ENCODE results near the gene ASPM. TPM values are rescaled to one million over a fixed set of nuclear protein-coding genes. Genes with fewer than 3 reads are reported as not detected.
"Not testable (repeated sequence)": the region's sequence is repeated elsewhere in the genome, so short reads cannot be mapped to it uniquely, and the experiment has no call there.

The ASPM gene
- total and polyA plus RNA-seq, 8 donors: 1.1 to 46.2 (median 21.8) TPM

GRCh38 chr1:197100677-197101076 lies 45.8 kb downstream of the ASPM start:
- Histone ChIP-seq H3K9me3 (no peaks in the 10 kb centered on the region), H3K27me3 (no peaks in the 10 kb centered on the region), H3K36me3 (peaks cover 0 to 7% of the 10 kb centered on the region in 2 donors), H3K27ac (no peak overlapping the region), H3K4me3 (no peak overlapping the region), H3K4me1 (no peaks in the 10 kb centered on the region)
- DNase-seq (no peak), ATAC-seq (no peak)
- intact Hi-C loops (cut with DNase I): no loop called here
- TF ChIP-seq, protein P1, sequence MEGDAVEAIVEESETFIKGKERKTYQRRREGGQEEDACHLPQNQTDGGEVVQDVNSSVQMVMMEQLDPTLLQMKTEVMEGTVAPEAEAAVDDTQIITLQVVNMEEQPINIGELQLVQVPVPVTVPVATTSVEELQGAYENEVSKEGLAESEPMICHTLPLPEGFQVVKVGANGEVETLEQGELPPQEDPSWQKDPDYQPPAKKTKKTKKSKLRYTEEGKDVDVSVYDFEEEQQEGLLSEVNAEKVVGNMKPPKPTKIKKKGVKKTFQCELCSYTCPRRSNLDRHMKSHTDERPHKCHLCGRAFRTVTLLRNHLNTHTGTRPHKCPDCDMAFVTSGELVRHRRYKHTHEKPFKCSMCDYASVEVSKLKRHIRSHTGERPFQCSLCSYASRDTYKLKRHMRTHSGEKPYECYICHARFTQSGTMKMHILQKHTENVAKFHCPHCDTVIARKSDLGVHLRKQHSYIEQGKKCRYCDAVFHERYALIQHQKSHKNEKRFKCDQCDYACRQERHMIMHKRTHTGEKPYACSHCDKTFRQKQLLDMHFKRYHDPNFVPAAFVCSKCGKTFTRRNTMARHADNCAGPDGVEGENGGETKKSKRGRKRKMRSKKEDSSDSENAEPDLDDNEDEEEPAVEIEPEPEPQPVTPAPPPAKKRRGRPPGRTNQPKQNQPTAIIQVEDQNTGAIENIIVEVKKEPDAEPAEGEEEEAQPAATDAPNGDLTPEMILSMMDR (IDR thresholded peaks at IDR 0.05): no peak

- TF ChIP-seq, protein P1 (IDR thresholded peaks at IDR 0.05): no peak
- ATAC-seq: no peak
- Histone ChIP-seq H3K9me3 (no peaks in the 10 kb centered on the region), H3K4me1 (no peaks in the 10 kb centered on the region), H3K4me3 (no peak overlapping the region), H3K36me3 (peaks cover 0 to 4% of the 10 kb centered on the region in 2 donors), H3K27me3 (no peaks in the 10 kb centered on the region), H3K27ac (no peak overlapping the region)
- intact Hi-C loops (cut with DNase I): no loop called here
- no peak for DNase-seq
Measured at GRCh38 chr1:197099444-197099843, 47.0 kb downstream of the ASPM start.

GRCh38 chr1:197096971-197097370 lies 49.5 kb downstream of the ASPM start:
- H3K27me3 ChIP-seq; H3K36me3 ChIP-seq; ATAC-seq; H3K4me3 ChIP-seq; H3K4me1 ChIP-seq; H3K27ac ChIP-seq; H3K9me3 ChIP-seq; DNase-seq; intact Hi-C loops (cut with DNase I): not testable (repeated sequence)

DNA sequence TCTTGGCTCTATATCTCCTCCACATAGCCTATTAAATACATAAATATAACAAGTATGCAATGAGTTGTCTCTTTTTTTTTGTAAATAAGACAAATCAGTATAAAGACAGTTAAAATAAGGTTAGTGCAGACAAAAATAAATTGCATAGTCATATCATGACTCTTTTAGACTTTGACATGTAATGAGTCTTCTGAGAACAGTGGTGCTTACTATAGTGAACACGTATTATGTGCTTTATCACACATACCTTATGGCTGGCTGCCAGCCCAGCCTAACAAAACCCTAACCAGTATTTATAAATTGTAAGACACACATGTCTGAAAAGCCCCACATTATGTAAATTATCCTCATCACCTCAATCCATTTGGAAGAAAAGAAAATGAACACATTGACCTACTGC lies 50.3 kb downstream of the ASPM start:
- ATAC-seq (no peak), DNase-seq (no peak)
- H3K36me3 ChIP-seq: no peaks in the 10 kb centered on the region
- no peak overlapping the region for H3K4me3 ChIP-seq
- intact Hi-C loops (cut with DNase I): no loop called here
- TF ChIP-seq, protein P1 (IDR thresholded peaks at IDR 0.05): no peak
- no peaks in the 10 kb centered on the region for H3K9me3 ChIP-seq
- H3K27ac ChIP-seq: no peak overlapping the region
- no peaks in the 10 kb centered on the region for H3K27me3 ChIP-seq
- H3K4me1 ChIP-seq: no peaks in the 10 kb centered on the region

GRCh38 chr1:197093226-197093885 lies 53.1 kb downstream of the ASPM start:
- no peak for DNase-seq
- TF ChIP-seq, protein P1 (IDR thresholded peaks at IDR 0.05): no peak

More at GRCh38 chr1:197093226-197093885, 53.1 kb downstream of the ASPM start:
- no peak for ATAC-seq
- H3K9me3 ChIP-seq: no peaks in the 10 kb centered on the region
- no peak overlapping the region for H3K4me3 ChIP-seq
- peaks cover 0 to 5% of the 10 kb centered on the region in 2 donors for H3K36me3 ChIP-seq
- intact Hi-C loops (cut with DNase I): no loop called here
- no peaks in the 10 kb centered on the region for H3K4me1 ChIP-seq
- no peaks in the 10 kb centered on the region for H3K27me3 ChIP-seq
- H3K27ac ChIP-seq: no peak overlapping the region

Data from left lung (tissue), 10 donors.